HG02571 (cell line): Measurements from ENCODE around the gene INSIG1.

ENCODE experiments used
- ATAC-seq: cut with Tn5 transposase; IDR thresholded peaks from one replicate; pipeline ENCODE4 v1.9.1; 2021; ENCODE audit warnings: mild to moderate bottlenecking, moderate library complexity; ENCODE audit not compliant: unreplicated experiment

Gene INSIG1

GRCh38 chr7:155284496-155285274 lies 13.0 kb upstream of the INSIG1 start:
- ATAC-seq = no peak

GRCh38 chr7:155285423-155285822 lies 12.3 kb upstream of the INSIG1 start:
- ATAC-seq = no peak

- ATAC-seq = no peak
Observed at GRCh38 chr7:155285833-155286232, 11.8 kb upstream of the INSIG1 start.

GRCh38 chr7:155286686-155287085 lies 11.0 kb upstream of the INSIG1 start:
- no peak for ATAC-seq

GRCh38 chr7:155287284-155287935 lies 10.3 kb upstream of the INSIG1 start:
- ATAC-seq = no peak

GRCh38 chr7:155288055-155288454 lies 9.6 kb upstream of the INSIG1 start:
- ATAC-seq = no peak

- no peak for ATAC-seq
Observed at GRCh38 chr7:155289107-155289506, 8.6 kb upstream of the INSIG1 start.

GRCh38 chr7:155289949-155290501 lies 7.7 kb upstream of the INSIG1 start:
- no peak for ATAC-seq

GRCh38 chr7:155291045-155291530 lies 6.6 kb upstream of the INSIG1 start:
- no peak for ATAC-seq

- no peak for ATAC-seq
Observed at GRCh38 chr7:155291729-155292128, 5.9 kb upstream of the INSIG1 start.

GRCh38 chr7:155292680-155293226 lies 4.9 kb upstream of the INSIG1 start:
- ATAC-seq = no peak

GRCh38 chr7:155293721-155294510 lies 3.8 kb upstream of the INSIG1 start:
- no peak for ATAC-seq

- ATAC-seq = no peak
Observed at GRCh38 chr7:155294511-155294778, 3.2 kb upstream of the INSIG1 start.

GRCh38 chr7:155295511-155295910 lies 2.2 kb upstream of the INSIG1 start:
- ATAC-seq = no peak

- no peak for ATAC-seq
Observed at GRCh38 chr7:155296006-155296787, 1.5 kb upstream of the INSIG1 start.

- peak; percentile 33 for ATAC-seq
Observed at GRCh38 chr7:155296788-155297516, 726 bp upstream of the INSIG1 start.

- peak; percentile 1 for ATAC-seq
Observed at GRCh38 chr7:155298288-155298833, 683 bp downstream of the INSIG1 start.

GRCh38 chr7:155298834-155299534 lies 1.3 kb downstream of the INSIG1 start:
- ATAC-seq = peak; percentile 64
